ENCODE data around the gene TPH1. TPM values are rescaled to one million over a fixed set of nuclear protein-coding genes. Genes with fewer than 3 reads are reported as not detected.
A peak's percentile ranks its signal among the peaks of the same experiment; 100 is the strongest.
"Not testable (repeated sequence)": the region's sequence is repeated elsewhere in the genome, so short reads cannot be mapped to it uniquely, and the experiment has no call there.

TPH1 gene
- total RNA-seq, 1 donor from 2014 or later = not detected

GRCh38 chr11:18036456-18036855 is 9.6 kb downstream of the TPH1 start:
- no peak for DNase-seq
- no peak for ATAC-seq
- intact Hi-C loops (cut with micrococcal nuclease) = no loop called here

- DNase-seq (no peak), ATAC-seq (no peak)
- intact Hi-C loops (cut with micrococcal nuclease) = no loop called here
Observed at GRCh38 chr11:18027475-18027874, 18.6 kb downstream of the TPH1 start.

GRCh38 chr11:18022419-18022818 is 23.6 kb downstream of the TPH1 start:
- DNase-seq (no peak), ATAC-seq (no peak)
- intact Hi-C loops (cut with micrococcal nuclease) = no loop called here

GRCh38 chr11:18019650-18020049 is 26.4 kb downstream of the TPH1 start:
- intact Hi-C loops (cut with micrococcal nuclease) = no loop called here
- DNase-seq = no peak
- ATAC-seq = no peak

GRCh38 chr11:18016789-18017188 is 29.3 kb downstream of the TPH1 start:
- DNase-seq (no peak), ATAC-seq (no peak)
- intact Hi-C loops (cut with micrococcal nuclease) = no loop called here

- no peak for ATAC-seq
- no peak for DNase-seq
- intact Hi-C loops (cut with micrococcal nuclease) = no loop called here
Observed at GRCh38 chr11:18014876-18015275, 31.2 kb downstream of the TPH1 start.

- no peak for ATAC-seq
- intact Hi-C loops (cut with micrococcal nuclease) = no loop called here
- no peak for DNase-seq
Observed at GRCh38 chr11:18013790-18014507, 32.1 kb downstream of the TPH1 start.

GRCh38 chr11:18012906-18013781 is 32.9 kb downstream of the TPH1 start, which contains the start of gene SERGEF:
TSS of gene SERGEF (minus strand) at chr11:18013047. CDS start at chr11:18013010, 37 bp downstream.
- peak; percentile 96 for DNase-seq

GRCh38 chr11:18012122-18012905 is 33.8 kb downstream of the TPH1 start:
- DNase-seq (peak; percentile 33), ATAC-seq (peak; percentile 12)
- intact Hi-C loops (cut with micrococcal nuclease) = no loop called here

More at GRCh38 chr11:18012906-18013781, 32.9 kb downstream of the TPH1 start, which contains the start of gene SERGEF:
- intact Hi-C loops (cut with micrococcal nuclease) = no loop called here
- ATAC-seq = peak; percentile 99

GRCh38 chr11:18011633-18012032 is 34.4 kb downstream of the TPH1 start:
- ATAC-seq (no peak), DNase-seq (no peak)
- intact Hi-C loops (cut with micrococcal nuclease) = no loop called here

- no peak for ATAC-seq
- intact Hi-C loops (cut with micrococcal nuclease) = no loop called here
- DNase-seq = no peak
Observed at GRCh38 chr11:18010977-18011586, 35.0 kb downstream of the TPH1 start.

GRCh38 chr11:18010121-18010670 is 35.9 kb downstream of the TPH1 start:
- ATAC-seq = no peak
- intact Hi-C loops (cut with micrococcal nuclease) = no loop called here
- no peak for DNase-seq

GRCh38 chr11:18005376-18006129 is 40.5 kb downstream of the TPH1 start:
- DNase-seq (no peak), ATAC-seq (no peak)
- intact Hi-C loops (cut with micrococcal nuclease) = no loop called here

- intact Hi-C loops (cut with micrococcal nuclease) = no loop called here
- no peak for DNase-seq
- ATAC-seq = no peak
Observed at GRCh38 chr11:18001191-18001590, 44.9 kb downstream of the TPH1 start.

- ATAC-seq = no peak
- DNase-seq = no peak
- intact Hi-C loops (cut with micrococcal nuclease) = no loop called here
Observed at GRCh38 chr11:18000760-18001159, 45.3 kb downstream of the TPH1 start.

- DNase-seq; intact Hi-C loops (cut with micrococcal nuclease); ATAC-seq: not testable (repeated sequence)
Observed at GRCh38 chr11:18000128-18000527, 45.9 kb downstream of the TPH1 start.
